Liver (tissue), 9 donors: ENCODE results near the gene SLC30A1. TPM values are rescaled to one million over a fixed set of nuclear protein-coding genes. Genes with fewer than 3 reads are reported as not detected.
A peak's percentile ranks its signal among the peaks of the same experiment; 100 is the strongest.

Source experiments
- DNase-seq: peaks from one replicate; pipeline ENCODE4 v3.0.0-alpha.2; 2017; ENCODE audit warnings: low spot score
- H3K27ac ChIP-seq, 2 donors: one replicate each; pipeline ENCODE4 v1.7.0; 2013; ENCODE audit warnings: inconsistent platforms in 2 of 2, low read length in 2 of 2, control low read depth in 1 of 2, low read depth in 1 of 2, mild to moderate bottlenecking in 1 of 2
- H3K27me3 ChIP-seq, 4 donors: one replicate each; pipeline versions ENCODE4 v1.6.1 to v1.7.0; 2013; ENCODE audit warnings: low read length in 3 of 4, inconsistent platforms in 1 of 4, mild to moderate bottlenecking in 1 of 4, moderate library complexity in 1 of 4; ENCODE audit not compliant: control insufficient read depth in 4 of 4, insufficient read depth in 4 of 4
- H3K36me3 ChIP-seq, 4 donors: one replicate each; pipeline versions ENCODE4 v1.6.1 to v1.7.0; 2013; ENCODE audit warnings: low read length in 3 of 4, mild to moderate bottlenecking in 3 of 4, low read depth in 1 of 4, moderate library complexity in 1 of 4; ENCODE audit not compliant: control insufficient read depth in 4 of 4, insufficient read depth in 3 of 4
- H3K4me1 ChIP-seq, 4 donors: one replicate each; pipeline versions ENCODE4 v1.6.1 to v1.7.0; 2013; ENCODE audit warnings: low read length in 3 of 4, mild to moderate bottlenecking in 3 of 4, moderate library complexity in 1 of 4; ENCODE audit not compliant: control insufficient read depth in 4 of 4, insufficient read depth in 4 of 4
- H3K4me3 ChIP-seq, 3 donors: one replicate each; pipeline versions ENCODE4 v1.6.1 to v1.7.0; 2013; ENCODE audit warnings: low read length in 3 of 3, control low read depth in 1 of 3, low read depth in 1 of 3, mild to moderate bottlenecking in 1 of 3
- H3K9ac ChIP-seq, 2 donors: one replicate each; pipeline ENCODE4 v1.7.0; 2013; ENCODE audit warnings: low read length in 2 of 2, mild to moderate bottlenecking in 2 of 2, moderate library complexity in 2 of 2, control low read depth in 1 of 2, low read depth in 1 of 2
- H3K9me3 ChIP-seq, 4 donors: one replicate each; pipeline versions ENCODE4 v1.6.1 to v1.7.0; 2013; ENCODE audit warnings: low read length in 3 of 4; ENCODE audit not compliant: control insufficient read depth in 4 of 4
- EGR1 ChIP-seq, 2 donors: IDR thresholded peaks; 2 replicates each; pipeline ENCODE4 v1.6.1; 2016 to 2018; ENCODE audit warnings: antibody characterized with exemption in 2 of 2, low read depth in 2 of 2
- FOXA1 ChIP-seq: IDR thresholded peaks from 2 replicates; pipeline ENCODE4 v1.6.1; 2016; ENCODE audit warnings: antibody characterized with exemption
- GABPA ChIP-seq, 2 donors: IDR thresholded peaks in 1 of 2; conservative IDR thresholded peaks in 1 of 2; 2 replicates each; pipeline ENCODE4 v1.6.1; 2016; ENCODE audit warnings: antibody characterized with exemption in 2 of 2, mild to moderate bottlenecking in 1 of 2, moderate library complexity in 1 of 2
- HNF4G ChIP-seq: IDR thresholded peaks from 2 replicates; pipeline ENCODE4 v1.6.1; 2016; ENCODE audit warnings: antibody characterized with exemption
- JUND ChIP-seq, 2 donors: IDR thresholded peaks; 2 replicates each; pipeline ENCODE4 v1.6.1; 2016; ENCODE audit warnings: antibody characterized with exemption in 2 of 2
- NR2F2 ChIP-seq: IDR thresholded peaks from 2 replicates; pipeline ENCODE4 v1.6.1; 2016; ENCODE audit warnings: antibody characterized with exemption
- RAD21 ChIP-seq, 2 donors: IDR thresholded peaks; 2 replicates each; pipeline ENCODE4 v1.6.1; 2016; ENCODE audit warnings: antibody characterized with exemption in 2 of 2, mild to moderate bottlenecking in 2 of 2
- SP1 ChIP-seq: IDR thresholded peaks from 2 replicates; pipeline ENCODE4 v1.6.1; 2018; ENCODE audit warnings: antibody characterized with exemption, mild to moderate bottlenecking
- TAF1 ChIP-seq: conservative IDR thresholded peaks from 2 replicates; pipeline ENCODE4 v1.6.1; 2016; ENCODE audit warnings: antibody characterized with exemption, mild to moderate bottlenecking
- WGBS: extraction: QIAGEN DNeasy Blood & Tissue Kit; methylation state at CpG from one replicate; pipeline ENCODE4 v1.1.7; 2013; 5-methylcytosine and 5-hydroxymethylcytosine counted together
- polyA plus RNA-seq, 2 donors: library from polyadenylated mRNA; stranded (reverse) in 1 of 2; unstranded in 1 of 2; fragments of 200-250 nt in 1 of 2; fragments of >200 nt in 1 of 2; fragmentation: Nextera tagmentation in 1 of 2; extraction: Ambion mirVana in 1 of 2; gene quantifications; one replicate each; pipeline versions ENCODE4 v1.2.1 to v1.2.3, GENCODE V29; 2013 to 2015
- total RNA-seq, 2 donors: library from RNA; depleted of rRNA; stranded (reverse); fragments of >200 nt; gene quantifications; one replicate each; pipeline ENCODE4 v1.2.3, GENCODE V29; 2014
- TF ChIP-seq, protein P1 (sequence below): IDR thresholded peaks from 2 replicates; pipeline ENCODE4 v1.6.1; 2016; ENCODE audit warnings: antibody characterized with exemption, mild to moderate bottlenecking
- TF ChIP-seq, protein P2 (sequence below): IDR thresholded peaks from 2 replicates; pipeline ENCODE4 v1.6.1; 2016; ENCODE audit warnings: antibody characterized with exemption
- TF ChIP-seq, protein P3 (sequence below): IDR thresholded peaks from 2 replicates; pipeline ENCODE4 v1.6.1; 2016; ENCODE audit warnings: antibody characterized with exemption
- TF ChIP-seq, protein P4 (sequence below): IDR thresholded peaks from 2 replicates; pipeline ENCODE4 v1.6.1; 2016; ENCODE audit warnings: antibody characterized with exemption
- TF ChIP-seq, protein P5 (sequence below): fragments of 150-350 bp; IDR thresholded peaks from 2 replicates; pipeline ENCODE4 v1.5.1; 2017; ENCODE audit warnings: improper control_type of control experiment, low read depth, low read length; ENCODE audit not compliant: missing input control
- donor health status: healthy.
- donor health status: healthy.
- donor health status: healthy.
- donor health status: healthy.
- donor health status: healthy.

The SLC30A1 gene
- total and polyA plus RNA-seq, 4 donors: 14.9 to 83.3 (median 39.4) TPM

DNA sequence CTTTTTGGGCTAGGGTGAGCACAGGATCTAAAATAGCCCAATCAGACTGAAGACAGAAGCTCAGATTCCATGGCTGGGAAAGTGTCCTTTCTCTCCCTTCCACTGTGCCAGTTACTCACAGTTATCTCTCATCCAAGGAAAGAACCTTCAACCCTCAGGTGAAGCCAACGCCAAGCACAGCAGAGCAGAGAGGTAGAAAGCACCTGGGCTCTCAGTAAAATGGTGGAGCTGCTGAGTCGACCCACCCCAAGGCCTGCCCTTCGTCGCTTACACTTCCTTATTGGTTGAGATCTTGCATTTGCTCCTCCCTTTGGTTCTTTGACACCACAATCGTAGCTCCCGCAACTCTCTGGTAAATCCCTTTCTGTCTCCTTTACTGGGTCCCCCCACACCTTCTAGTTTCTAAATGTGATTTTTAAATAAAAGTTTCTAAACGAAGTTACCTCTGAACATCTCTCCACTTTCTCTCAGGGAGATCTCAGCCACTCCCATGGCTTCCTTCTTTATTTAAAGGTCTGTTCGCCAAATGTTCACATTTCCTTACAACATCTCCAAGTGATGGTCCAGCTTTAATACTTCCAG lies 27.5 kb upstream of the SLC30A1 start:
- H3K27me3 ChIP-seq: no peaks in the 10 kb centered on the region
- WGBS: 83% methylated on average over 8 of the region's 8 CpGs
- H3K36me3 ChIP-seq: no peaks in the 10 kb centered on the region
- H3K4me1 ChIP-seq: peaks cover 17 to 50% (median 28%) of the 10 kb centered on the region in 4 donors
- no peak overlapping the region for H3K4me3 ChIP-seq
- H3K9me3 ChIP-seq: no peaks in the 10 kb centered on the region
- DNase-seq: no peak
- H3K9ac ChIP-seq: peak overlapping the region in 1 of 2 donors; percentile 30
- TF ChIP-seq SP1 (no peak), NR2F2 (no peak), TAF1 (no peak), EGR1 (IDR thresholded peaks at IDR 0.05; ENCODE audit: low read depth in 2 of 2) (no peak), JUND (IDR thresholded peaks at IDR 0.05) (no peak), GABPA (IDR thresholded peaks at IDR 0.05 in 1 of 2, conservative IDR thresholded peaks at IDR 0.05 in 1 of 2) (no peak)
- TF ChIP-seq, protein P1, sequence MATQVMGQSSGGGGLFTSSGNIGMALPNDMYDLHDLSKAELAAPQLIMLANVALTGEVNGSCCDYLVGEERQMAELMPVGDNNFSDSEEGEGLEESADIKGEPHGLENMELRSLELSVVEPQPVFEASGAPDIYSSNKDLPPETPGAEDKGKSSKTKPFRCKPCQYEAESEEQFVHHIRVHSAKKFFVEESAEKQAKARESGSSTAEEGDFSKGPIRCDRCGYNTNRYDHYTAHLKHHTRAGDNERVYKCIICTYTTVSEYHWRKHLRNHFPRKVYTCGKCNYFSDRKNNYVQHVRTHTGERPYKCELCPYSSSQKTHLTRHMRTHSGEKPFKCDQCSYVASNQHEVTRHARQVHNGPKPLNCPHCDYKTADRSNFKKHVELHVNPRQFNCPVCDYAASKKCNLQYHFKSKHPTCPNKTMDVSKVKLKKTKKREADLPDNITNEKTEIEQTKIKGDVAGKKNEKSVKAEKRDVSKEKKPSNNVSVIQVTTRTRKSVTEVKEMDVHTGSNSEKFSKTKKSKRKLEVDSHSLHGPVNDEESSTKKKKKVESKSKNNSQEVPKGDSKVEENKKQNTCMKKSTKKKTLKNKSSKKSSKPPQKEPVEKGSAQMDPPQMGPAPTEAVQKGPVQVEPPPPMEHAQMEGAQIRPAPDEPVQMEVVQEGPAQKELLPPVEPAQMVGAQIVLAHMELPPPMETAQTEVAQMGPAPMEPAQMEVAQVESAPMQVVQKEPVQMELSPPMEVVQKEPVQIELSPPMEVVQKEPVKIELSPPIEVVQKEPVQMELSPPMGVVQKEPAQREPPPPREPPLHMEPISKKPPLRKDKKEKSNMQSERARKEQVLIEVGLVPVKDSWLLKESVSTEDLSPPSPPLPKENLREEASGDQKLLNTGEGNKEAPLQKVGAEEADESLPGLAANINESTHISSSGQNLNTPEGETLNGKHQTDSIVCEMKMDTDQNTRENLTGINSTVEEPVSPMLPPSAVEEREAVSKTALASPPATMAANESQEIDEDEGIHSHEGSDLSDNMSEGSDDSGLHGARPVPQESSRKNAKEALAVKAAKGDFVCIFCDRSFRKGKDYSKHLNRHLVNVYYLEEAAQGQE: no peak
- TF ChIP-seq, protein P2, sequence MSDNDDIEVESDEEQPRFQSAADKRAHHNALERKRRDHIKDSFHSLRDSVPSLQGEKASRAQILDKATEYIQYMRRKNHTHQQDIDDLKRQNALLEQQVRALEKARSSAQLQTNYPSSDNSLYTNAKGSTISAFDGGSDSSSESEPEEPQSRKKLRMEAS: no peak
- TF ChIP-seq, protein P3, sequence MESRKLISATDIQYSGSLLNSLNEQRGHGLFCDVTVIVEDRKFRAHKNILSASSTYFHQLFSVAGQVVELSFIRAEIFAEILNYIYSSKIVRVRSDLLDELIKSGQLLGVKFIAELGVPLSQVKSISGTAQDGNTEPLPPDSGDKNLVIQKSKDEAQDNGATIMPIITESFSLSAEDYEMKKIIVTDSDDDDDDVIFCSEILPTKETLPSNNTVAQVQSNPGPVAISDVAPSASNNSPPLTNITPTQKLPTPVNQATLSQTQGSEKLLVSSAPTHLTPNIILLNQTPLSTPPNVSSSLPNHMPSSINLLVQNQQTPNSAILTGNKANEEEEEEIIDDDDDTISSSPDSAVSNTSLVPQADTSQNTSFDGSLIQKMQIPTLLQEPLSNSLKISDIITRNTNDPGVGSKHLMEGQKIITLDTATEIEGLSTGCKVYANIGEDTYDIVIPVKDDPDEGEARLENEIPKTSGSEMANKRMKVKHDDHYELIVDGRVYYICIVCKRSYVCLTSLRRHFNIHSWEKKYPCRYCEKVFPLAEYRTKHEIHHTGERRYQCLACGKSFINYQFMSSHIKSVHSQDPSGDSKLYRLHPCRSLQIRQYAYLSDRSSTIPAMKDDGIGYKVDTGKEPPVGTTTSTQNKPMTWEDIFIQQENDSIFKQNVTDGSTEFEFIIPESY: no peak
- peak overlapping the region; percentile 45 to 58 for H3K27ac ChIP-seq

DNA sequence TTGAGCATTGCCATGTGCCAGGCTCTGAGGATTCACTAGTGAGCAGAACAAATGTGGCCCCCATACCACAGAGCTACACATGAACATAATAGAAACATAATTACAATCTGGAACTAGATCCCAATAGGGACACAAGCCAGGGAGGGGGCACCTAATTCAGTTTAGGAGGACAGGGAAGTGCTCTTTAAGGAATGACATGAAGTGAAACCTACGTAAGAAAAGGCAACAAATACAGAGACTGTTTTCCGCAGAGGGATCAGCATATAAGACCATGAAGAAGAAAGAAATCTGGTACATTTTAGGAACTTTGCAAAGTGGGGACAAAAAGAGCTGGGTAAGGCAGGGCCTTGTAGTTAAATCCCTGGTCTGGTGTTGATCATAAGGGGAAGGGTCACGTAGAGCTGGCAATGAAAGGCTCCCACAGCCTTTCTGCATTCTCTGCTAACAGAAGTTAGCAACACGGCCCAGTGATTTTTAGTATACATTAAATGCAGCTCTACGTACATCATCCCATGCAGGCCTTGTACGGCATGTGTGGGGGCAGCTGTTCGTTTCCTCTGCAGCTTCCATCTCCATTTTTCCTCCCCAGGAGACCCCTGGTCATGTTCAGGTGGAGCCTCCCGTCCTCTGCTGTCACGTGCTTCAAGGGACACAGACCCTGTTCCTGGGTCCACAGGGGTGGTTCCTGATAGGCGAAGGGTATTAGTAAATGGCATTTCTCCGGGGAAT lies 26.8 kb upstream of the SLC30A1 start:
- no peak overlapping the region for H3K4me3 ChIP-seq
- no peaks in the 10 kb centered on the region for H3K27me3 ChIP-seq
- H3K9me3 ChIP-seq: no peaks in the 10 kb centered on the region
- peaks cover 17 to 45% (median 23%) of the 10 kb centered on the region in 4 donors for H3K4me1 ChIP-seq
- H3K9ac ChIP-seq: peak overlapping the region in 1 of 2 donors; percentile 30
- 95% methylated on average over 11 of the region's 11 CpGs for WGBS
- H3K36me3 ChIP-seq: no peaks in the 10 kb centered on the region
- peak overlapping the region in 1 of 2 donors; percentile 45 for H3K27ac ChIP-seq
- TF ChIP-seq JUND (IDR thresholded peaks at IDR 0.05): no peak
- no peak for TF ChIP-seq HNF4G
- no peak for TF ChIP-seq RAD21 (IDR thresholded peaks at IDR 0.05)
- TF ChIP-seq, protein P1: no peak
- TF ChIP-seq, protein P4, sequence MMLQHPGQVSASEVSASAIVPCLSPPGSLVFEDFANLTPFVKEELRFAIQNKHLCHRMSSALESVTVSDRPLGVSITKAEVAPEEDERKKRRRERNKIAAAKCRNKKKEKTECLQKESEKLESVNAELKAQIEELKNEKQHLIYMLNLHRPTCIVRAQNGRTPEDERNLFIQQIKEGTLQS: no peak
- TF ChIP-seq NR2F2: no peak
- no peak for TF ChIP-seq SP1
- TF ChIP-seq FOXA1: no peak
- no peak for TF ChIP-seq TAF1
- TF ChIP-seq, protein P2: no peak
- TF ChIP-seq, protein P5, sequence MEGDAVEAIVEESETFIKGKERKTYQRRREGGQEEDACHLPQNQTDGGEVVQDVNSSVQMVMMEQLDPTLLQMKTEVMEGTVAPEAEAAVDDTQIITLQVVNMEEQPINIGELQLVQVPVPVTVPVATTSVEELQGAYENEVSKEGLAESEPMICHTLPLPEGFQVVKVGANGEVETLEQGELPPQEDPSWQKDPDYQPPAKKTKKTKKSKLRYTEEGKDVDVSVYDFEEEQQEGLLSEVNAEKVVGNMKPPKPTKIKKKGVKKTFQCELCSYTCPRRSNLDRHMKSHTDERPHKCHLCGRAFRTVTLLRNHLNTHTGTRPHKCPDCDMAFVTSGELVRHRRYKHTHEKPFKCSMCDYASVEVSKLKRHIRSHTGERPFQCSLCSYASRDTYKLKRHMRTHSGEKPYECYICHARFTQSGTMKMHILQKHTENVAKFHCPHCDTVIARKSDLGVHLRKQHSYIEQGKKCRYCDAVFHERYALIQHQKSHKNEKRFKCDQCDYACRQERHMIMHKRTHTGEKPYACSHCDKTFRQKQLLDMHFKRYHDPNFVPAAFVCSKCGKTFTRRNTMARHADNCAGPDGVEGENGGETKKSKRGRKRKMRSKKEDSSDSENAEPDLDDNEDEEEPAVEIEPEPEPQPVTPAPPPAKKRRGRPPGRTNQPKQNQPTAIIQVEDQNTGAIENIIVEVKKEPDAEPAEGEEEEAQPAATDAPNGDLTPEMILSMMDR: no peak
- DNase-seq: no peak
